ENCODE results near the gene ADAT3.

The ADAT3 gene

DNA sequence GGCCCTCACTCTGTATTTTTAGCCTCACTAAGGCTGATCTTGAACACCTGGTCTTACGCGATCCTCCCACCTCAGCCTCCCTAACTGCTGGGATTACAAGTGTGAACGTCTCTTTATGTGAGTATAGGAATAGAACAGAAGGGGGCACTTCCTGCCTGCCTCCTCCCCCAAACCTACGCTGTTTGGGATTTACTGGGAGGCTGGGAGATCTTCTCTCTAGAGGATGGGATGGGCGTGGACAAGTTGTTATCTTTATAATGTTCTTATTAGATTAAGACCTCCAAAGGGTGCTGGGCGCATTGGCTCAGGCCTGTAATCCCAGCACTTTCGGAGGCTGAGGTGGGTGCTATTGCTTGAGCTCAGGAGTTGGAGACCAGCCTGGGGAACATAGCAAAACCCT is 32.9 kb downstream of the ADAT3 start:
- DNase-seq (ENCODE audit: low read depth, low spot score): no peak

- DNase-seq (ENCODE audit: low read depth, low spot score): no peak
These were observed 36.2 kb downstream of the ADAT3 start, which contains the start of gene CSNK1G2 for GRCh38 chr19:1941146-1942077. Gene CSNK1G2, plus strand, starts transcription at chr19:1941172. Its CDS starts 28,601 bp downstream, at chr19:1969773.

DNA sequence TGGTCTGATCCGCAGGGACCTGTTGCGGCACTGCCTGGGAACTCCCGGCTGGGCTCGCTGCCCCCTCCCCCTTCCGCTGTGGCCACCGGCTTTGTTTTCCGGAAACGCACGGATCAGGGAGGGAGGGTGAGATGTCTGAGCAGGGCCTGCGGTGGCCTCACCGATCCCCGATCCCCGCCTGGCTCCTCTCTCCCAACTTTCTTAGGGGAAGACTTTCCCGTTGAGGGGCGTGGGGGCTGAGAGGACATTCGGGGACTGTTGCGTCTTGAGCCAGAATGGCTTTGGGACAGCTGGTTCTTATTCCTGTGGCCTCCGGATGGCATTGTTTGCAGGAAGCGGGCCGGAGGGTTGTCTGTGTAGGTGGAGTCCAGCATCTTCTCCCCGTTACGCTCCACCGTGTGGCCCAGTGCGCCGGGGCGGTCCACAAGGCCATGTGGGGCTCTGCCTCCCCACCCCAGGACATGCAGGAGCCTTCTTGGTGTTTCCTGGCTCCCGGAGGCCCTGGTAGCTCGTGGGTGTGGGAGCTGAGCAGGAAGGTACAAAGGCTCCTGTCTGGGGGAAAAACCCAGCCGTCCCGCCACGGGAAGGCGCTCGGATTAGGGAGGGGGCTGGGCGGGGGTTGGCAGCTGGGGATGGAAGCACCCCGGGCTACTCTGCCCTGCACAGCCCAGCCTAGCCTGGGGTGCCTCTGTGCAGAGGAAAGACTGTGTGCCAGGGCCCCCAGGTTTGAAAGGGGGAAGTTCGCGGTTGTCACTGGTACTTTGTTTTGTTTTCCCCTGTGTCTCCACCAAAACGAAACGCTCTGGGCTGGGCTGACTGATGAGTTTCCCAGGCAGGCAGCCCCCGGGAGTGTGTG is 37.1 kb downstream of the ADAT3 start:
- no peak for DNase-seq (ENCODE audit: low read depth, low spot score)

- no peak for DNase-seq (ENCODE audit: low read depth, low spot score)
These were observed 37.8 kb downstream of the ADAT3 start for GRCh38 chr19:1942934-1943555.

GRCh38 chr19:1943661-1944087 is 38.5 kb downstream of the ADAT3 start:
- no peak for DNase-seq (ENCODE audit: low read depth, low spot score)

GRCh38 chr19:1944088-1944915 is 39.1 kb downstream of the ADAT3 start:
- no peak for DNase-seq (ENCODE audit: low read depth, low spot score)

DNA sequence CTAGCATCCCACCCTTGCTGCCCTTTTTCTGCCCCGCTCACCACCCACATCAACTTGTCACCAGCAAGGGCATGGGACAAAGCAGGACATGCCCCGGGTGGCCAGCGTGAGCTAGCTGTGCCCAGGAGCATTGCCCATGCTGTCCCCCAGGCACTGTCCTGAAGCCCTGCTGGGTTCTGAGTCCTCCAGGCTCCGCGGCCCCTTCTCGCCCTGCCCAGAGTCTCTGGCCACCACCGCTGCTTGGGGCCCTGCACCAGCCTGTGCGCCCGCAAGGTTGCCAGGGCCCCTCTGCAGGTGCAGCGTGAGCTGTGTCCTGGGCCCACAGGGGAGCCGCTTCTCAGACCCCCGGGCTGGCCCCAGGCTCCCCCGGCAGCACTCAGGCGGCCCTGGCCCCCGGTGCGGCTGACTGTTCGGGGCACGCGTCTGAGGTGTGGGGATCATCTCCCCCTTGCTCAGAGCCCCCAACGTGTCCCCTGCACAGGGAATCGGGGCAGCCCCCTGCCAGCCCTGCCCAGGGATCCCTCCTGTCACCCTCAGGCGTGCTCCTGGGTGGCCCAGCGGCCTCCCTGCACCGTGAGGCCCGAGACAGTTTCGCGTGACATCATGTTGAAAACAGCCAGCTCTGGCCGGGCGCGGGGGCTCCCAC is 39.8 kb downstream of the ADAT3 start:
- no peak for DNase-seq (ENCODE audit: low read depth, low spot score)

- DNase-seq (ENCODE audit: low read depth, low spot score): no peak
These were observed 40.7 kb downstream of the ADAT3 start for GRCh38 chr19:1945899-1946298.

GRCh38 chr19:1947651-1948209 is 42.5 kb downstream of the ADAT3 start:
- DNase-seq (ENCODE audit: low read depth, low spot score): no peak

DNA sequence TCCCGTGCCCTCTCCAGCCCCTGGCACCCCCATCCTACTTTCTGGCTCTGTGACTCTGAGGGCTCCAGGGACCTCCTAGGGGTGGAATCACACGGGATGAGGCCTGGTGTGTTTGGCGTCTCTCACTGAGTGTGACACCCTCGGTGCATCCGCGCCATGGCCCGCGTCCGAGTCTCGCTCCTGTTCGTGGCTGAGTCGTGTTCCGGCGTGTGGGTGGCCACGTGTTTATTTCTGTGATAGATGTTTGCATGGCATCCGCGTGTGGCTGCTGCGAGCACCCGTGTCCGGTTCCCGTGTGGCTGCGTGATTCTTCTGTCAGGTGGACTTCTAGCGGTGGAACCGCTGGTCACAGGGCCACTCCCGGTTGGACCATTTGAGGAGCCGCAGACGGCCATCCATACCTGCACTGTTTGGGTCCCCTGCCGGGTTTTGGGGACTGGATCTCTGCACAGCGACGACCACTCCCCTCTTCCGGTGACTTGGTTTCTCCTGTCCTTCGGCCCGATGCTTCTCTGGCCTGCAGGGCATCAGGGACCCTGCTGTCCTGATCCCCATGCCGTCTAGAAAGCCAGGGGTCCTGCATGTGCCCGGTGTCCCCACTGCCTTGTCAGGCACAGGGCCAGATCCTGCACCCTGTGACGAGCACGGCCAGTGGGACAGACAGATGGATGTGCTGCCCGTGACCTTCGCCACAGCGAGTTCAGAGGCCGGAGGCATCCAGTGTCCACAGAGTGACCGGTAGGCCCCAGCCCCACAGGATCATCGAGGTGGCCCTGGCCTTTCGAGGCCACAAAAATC is 44.3 kb downstream of the ADAT3 start:
- DNase-seq (ENCODE audit: low read depth, low spot score): no peak

GRCh38 chr19:1950640-1951039 is 45.4 kb downstream of the ADAT3 start:
- no peak for DNase-seq (ENCODE audit: low read depth, low spot score)

GRCh38 chr19:1952635-1953034 is 47.4 kb downstream of the ADAT3 start:
- DNase-seq (ENCODE audit: low read depth, low spot score): no peak

GRCh38 chr19:1953037-1953436 is 47.8 kb downstream of the ADAT3 start:
- no peak for DNase-seq (ENCODE audit: low read depth, low spot score)

DNA sequence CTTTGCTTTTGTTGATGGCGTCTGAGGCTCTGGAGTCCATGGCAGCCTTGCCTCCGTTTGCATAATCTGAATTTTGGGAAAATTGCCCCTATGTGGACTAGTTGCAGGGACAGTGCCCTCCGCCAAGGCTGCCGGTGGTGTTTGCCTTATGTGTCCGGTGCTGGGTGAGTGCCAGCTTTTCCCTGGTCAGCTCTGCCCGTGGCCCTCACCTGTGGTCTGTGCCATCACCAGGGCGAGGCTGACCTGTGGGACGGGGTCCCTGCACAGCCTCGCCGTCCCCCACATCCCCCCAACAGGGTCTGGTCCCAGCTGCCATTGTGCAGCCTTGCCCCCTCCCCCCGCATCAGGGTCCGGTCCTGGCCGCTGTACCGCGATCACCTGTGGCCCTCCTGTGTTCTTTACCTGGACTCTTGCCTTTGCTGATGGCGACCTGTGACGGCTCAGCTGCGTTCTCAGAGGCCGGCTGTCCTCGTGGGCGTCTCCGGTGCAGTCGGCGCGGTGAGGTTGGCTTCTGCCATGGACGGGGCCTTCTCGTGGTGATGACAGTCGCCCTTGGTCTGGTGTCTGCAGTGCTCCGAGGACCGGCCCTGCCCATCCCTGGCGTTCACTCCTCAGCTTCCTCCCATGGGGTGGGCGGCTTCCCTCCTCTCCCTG is 48.4 kb downstream of the ADAT3 start:
- DNase-seq (ENCODE audit: low read depth, low spot score): no peak

DNA sequence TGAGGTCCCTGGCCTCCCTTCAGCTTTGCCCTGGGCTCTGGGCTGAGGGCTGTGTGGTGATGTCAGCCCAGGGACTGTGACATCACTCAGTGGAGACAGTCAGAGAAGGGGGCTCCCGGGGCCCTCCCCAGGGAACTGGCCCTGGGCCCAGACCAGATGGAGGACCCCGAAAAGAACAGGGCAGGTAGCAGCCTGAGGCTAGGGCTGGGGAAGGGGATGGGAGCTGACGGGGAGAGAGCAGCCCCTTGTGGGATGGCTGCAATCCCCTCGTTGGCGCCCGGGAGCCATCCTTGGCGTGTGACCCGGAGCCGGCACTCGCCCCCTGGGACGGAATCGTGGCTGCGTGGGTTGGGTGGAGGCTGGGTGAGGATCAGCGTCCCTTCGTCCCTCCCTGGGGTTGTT is 49.3 kb downstream of the ADAT3 start:
- DNase-seq (ENCODE audit: low read depth, low spot score): no peak

GRCh38 chr19:1955171-1956121 is 50.2 kb downstream of the ADAT3 start:
- DNase-seq (ENCODE audit: low read depth, low spot score): no peak

DNA sequence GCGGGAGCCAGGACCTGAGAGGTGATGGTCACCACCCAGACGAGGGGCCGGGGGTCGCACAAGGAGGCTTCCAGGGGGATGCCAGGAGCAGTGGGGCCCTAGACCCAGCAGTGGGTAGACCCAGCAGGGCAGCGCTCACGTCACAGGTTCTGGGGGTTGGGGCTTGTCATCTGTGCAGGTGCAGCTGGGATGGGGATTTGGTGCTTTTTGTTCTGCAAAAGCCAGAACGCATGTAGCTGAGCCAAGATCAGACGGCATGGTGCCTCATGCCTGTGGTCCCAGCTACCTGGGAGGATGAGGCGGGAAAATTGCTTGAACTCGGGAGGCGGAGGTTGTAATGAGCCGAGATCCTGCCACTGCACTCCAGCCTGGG is 50.9 kb downstream of the ADAT3 start:
- no peak for DNase-seq (ENCODE audit: low read depth, low spot score)
